ENCODE results near the gene EFHC1. TPM values are rescaled to one million over a fixed set of nuclear protein-coding genes. Genes with fewer than 3 reads are reported as not detected.
A peak's percentile ranks its signal among the peaks of the same experiment; 100 is the strongest.

EFHC1 gene
- polyA plus RNA-seq, 1 donor (not counting 4 experiments of a cell fraction or from before 2014, with no cell fraction given): 20.5 TPM

GRCh38 chr6:52566853-52567279 is 146.7 kb downstream of the EFHC1 start:
- H2AFZ ChIP-seq (ENCODE audit: control insufficient read depth, low read length): no peak overlapping the region
- dilution Hi-C loops (cut with MboI; ENCODE audit: extremely low pct_ligation_motif_present, low sequenced_read_pairs): no loop called here
- H3K9me3 ChIP-seq (ENCODE audit: control insufficient read depth, low read depth, low read length): no peaks in the 10 kb centered on the region
- H3K4me1 ChIP-seq (ENCODE audit: control insufficient read depth, extremely low read depth, insufficient read depth, low read length): peaks cover 7% of the 10 kb centered on the region
- H3K9me1 ChIP-seq (ENCODE audit: control insufficient read depth, extremely low read depth, insufficient read depth, low read length): no peaks in the 10 kb centered on the region
- FAIRE-seq: no peak
- peaks cover 3% of the 10 kb centered on the region for H4K20me1 ChIP-seq (ENCODE audit: control insufficient read depth, extremely low read depth, insufficient read depth, low read length)
- no peaks in the 10 kb centered on the region for H3K27me3 ChIP-seq (ENCODE audit: control insufficient read depth, extremely low read depth, insufficient read depth, low read length)
- no peak overlapping the region for H3K27ac ChIP-seq (ENCODE audit: control insufficient read depth, insufficient read depth, low read length)
- peak; percentile 28 for DNase-seq (ENCODE audit: low read depth, low spot score)
- no peak overlapping the region for H3K4me3 ChIP-seq (ENCODE audit: control insufficient read depth in 2 of 3, extremely low read depth in 1 of 3, insufficient read depth in 2 of 3, low read depth in 1 of 3, low read length in 3 of 3)
- no peak for TF ChIP-seq CTCF (optimal IDR thresholded peaks at IDR 0.05 in 1 of 3, IDR thresholded peaks at IDR 0.05 in 1 of 3, conservative IDR thresholded peaks at IDR 0.05 in 1 of 3; ENCODE audit: extremely low read depth in 1 of 3, insufficient read depth in 2 of 3, low read length in 3 of 3)
- TF ChIP-seq EZH2 (IDR thresholded peaks at IDR 0.05; ENCODE audit: low read length): no peak
- H3K4me2 ChIP-seq (ENCODE audit: control insufficient read depth, extremely low read depth, insufficient read depth, low read depth, low read length): no peak overlapping the region
- no peaks in the 10 kb centered on the region for H3K36me3 ChIP-seq (ENCODE audit: control insufficient read depth in 2 of 2, extremely low read depth in 1 of 2, insufficient read depth in 2 of 2, low read length in 2 of 2)
- peaks cover 72% of the 10 kb centered on the region for H3K79me2 ChIP-seq (ENCODE audit: control insufficient read depth, insufficient read depth, low read length)
- no peak overlapping the region for H3K9ac ChIP-seq (ENCODE audit: control insufficient read depth, extremely low read depth, insufficient read depth, low read length)

GRCh38 chr6:52568320-52568719 is 148.2 kb downstream of the EFHC1 start:
- Histone ChIP-seq H3K9me3 (ENCODE audit: control insufficient read depth, low read depth, low read length) (no peaks in the 10 kb centered on the region), H4K20me1 (ENCODE audit: control insufficient read depth, extremely low read depth, insufficient read depth, low read length) (peaks cover 3% of the 10 kb centered on the region), H3K79me2 (ENCODE audit: control insufficient read depth, insufficient read depth, low read length) (peaks cover 71% of the 10 kb centered on the region), H3K4me2 (ENCODE audit: control insufficient read depth, extremely low read depth, insufficient read depth, low read depth, low read length) (no peak overlapping the region), H3K9me1 (ENCODE audit: control insufficient read depth, extremely low read depth, insufficient read depth, low read length) (no peaks in the 10 kb centered on the region), H3K4me3 (ENCODE audit: control insufficient read depth in 2 of 3, extremely low read depth in 1 of 3, insufficient read depth in 2 of 3, low read depth in 1 of 3, low read length in 3 of 3) (no peak overlapping the region), H3K27me3 (ENCODE audit: control insufficient read depth, extremely low read depth, insufficient read depth, low read length) (no peaks in the 10 kb centered on the region), H2AFZ (ENCODE audit: control insufficient read depth, low read length) (no peak overlapping the region), H3K27ac (ENCODE audit: control insufficient read depth, insufficient read depth, low read length) (no peak overlapping the region), H3K4me1 (ENCODE audit: control insufficient read depth, extremely low read depth, insufficient read depth, low read length) (peaks cover 7% of the 10 kb centered on the region), H3K9ac (ENCODE audit: control insufficient read depth, extremely low read depth, insufficient read depth, low read length) (no peak overlapping the region), H3K36me3 (ENCODE audit: control insufficient read depth in 2 of 2, extremely low read depth in 1 of 2, insufficient read depth in 2 of 2, low read length in 2 of 2) (no peaks in the 10 kb centered on the region)
- no peak for FAIRE-seq
- dilution Hi-C loops (cut with MboI; ENCODE audit: extremely low pct_ligation_motif_present, low sequenced_read_pairs): no loop called here
- no peak for DNase-seq (ENCODE audit: low read depth, low spot score)
- TF ChIP-seq EZH2 (IDR thresholded peaks at IDR 0.05; ENCODE audit: low read length): no peak

- H3K4me2 ChIP-seq (ENCODE audit: control insufficient read depth, extremely low read depth, insufficient read depth, low read depth, low read length): no peak overlapping the region
- no peak for FAIRE-seq
- DNase-seq (ENCODE audit: low read depth, low spot score): no peak
- H3K4me1 ChIP-seq (ENCODE audit: control insufficient read depth, extremely low read depth, insufficient read depth, low read length): peaks cover 23% of the 10 kb centered on the region
- no peaks in the 10 kb centered on the region for H3K27me3 ChIP-seq (ENCODE audit: control insufficient read depth, extremely low read depth, insufficient read depth, low read length)
- no peak overlapping the region for H3K9ac ChIP-seq (ENCODE audit: control insufficient read depth, extremely low read depth, insufficient read depth, low read length)
- H3K9me3 ChIP-seq (ENCODE audit: control insufficient read depth, low read depth, low read length): no peaks in the 10 kb centered on the region
- H2AFZ ChIP-seq (ENCODE audit: control insufficient read depth, low read length): no peak overlapping the region
- H3K9me1 ChIP-seq (ENCODE audit: control insufficient read depth, extremely low read depth, insufficient read depth, low read length): no peaks in the 10 kb centered on the region
- peaks cover 3% of the 10 kb centered on the region for H4K20me1 ChIP-seq (ENCODE audit: control insufficient read depth, extremely low read depth, insufficient read depth, low read length)
- TF ChIP-seq EZH2 (IDR thresholded peaks at IDR 0.05; ENCODE audit: low read length) (no peak), CTCF (optimal IDR thresholded peaks at IDR 0.05 in 1 of 3, IDR thresholded peaks at IDR 0.05 in 1 of 3, conservative IDR thresholded peaks at IDR 0.05 in 1 of 3; ENCODE audit: extremely low read depth in 1 of 3, insufficient read depth in 2 of 3, low read length in 3 of 3) (no peak)
- peaks cover 77% of the 10 kb centered on the region for H3K79me2 ChIP-seq (ENCODE audit: control insufficient read depth, insufficient read depth, low read length)
- H3K36me3 ChIP-seq (ENCODE audit: control insufficient read depth in 2 of 2, extremely low read depth in 1 of 2, insufficient read depth in 2 of 2, low read length in 2 of 2): no peaks in the 10 kb centered on the region
- H3K4me3 ChIP-seq (ENCODE audit: control insufficient read depth in 2 of 3, extremely low read depth in 1 of 3, insufficient read depth in 2 of 3, low read depth in 1 of 3, low read length in 3 of 3): no peak overlapping the region
- dilution Hi-C loops (cut with MboI; ENCODE audit: extremely low pct_ligation_motif_present, low sequenced_read_pairs): no loop called here
- no peak overlapping the region for H3K27ac ChIP-seq (ENCODE audit: control insufficient read depth, insufficient read depth, low read length)
These were observed 150.2 kb downstream of the EFHC1 start for GRCh38 chr6:52570291-52570700.

All from keratinocyte (primary cell).